ENCODE data around the gene RPL19.

RPL19 gene

GRCh38 chr17:39252788-39253460 is 52.8 kb downstream of the RPL19 start:
- DNase-seq, result no peak

Data from eye (tissue), 1 donor.